Central memory CD4-positive, alpha-beta T cell (primary cell): ENCODE results near the gene PABPN1.

ENCODE experiments used
- DNase-seq: peaks from one replicate; pipeline ENCODE4 v3.0.0; 2022

Gene PABPN1

DNA sequence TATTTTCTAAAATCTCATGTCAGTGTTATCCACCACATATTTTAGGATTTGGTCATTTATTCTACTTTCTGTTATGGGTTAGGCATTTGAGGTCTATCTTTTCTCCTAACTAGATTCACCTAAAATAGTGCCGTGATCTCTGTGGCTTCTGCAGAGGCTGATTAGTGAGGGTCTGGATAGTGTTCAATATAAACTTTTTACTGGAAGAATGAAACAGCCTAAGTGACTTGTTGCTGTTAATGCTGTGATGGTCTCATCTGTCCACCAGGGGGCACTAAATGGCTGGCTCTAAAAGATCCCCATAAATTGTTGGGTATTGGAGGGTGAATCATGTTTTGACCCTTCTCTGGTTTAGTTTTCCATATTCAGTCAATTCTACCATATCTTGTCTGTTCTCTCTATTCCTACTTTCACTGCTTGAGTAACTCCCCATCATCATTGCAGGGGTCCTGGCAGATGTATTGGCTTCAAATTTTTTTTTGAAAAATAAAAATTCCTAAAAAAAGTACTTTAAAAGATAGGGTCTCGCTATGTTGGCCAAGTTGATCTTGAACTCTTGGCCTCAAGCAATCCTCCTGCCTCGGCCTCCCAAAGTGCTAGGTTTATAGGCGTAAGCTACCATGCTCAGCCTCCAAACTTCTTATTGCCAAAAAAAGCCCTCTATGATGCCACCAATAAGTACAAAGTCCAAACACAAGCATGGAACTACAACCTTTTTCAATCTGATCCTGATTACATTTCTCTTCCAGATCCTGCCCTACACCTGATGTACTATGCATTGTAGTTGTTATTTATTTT, 6.9 kb downstream of the PABPN1 start:
- peak; percentile 50 for DNase-seq

GRCh38 chr14:23335623-23336022, 14.4 kb downstream of the PABPN1 start:
- no peak for DNase-seq

DNA sequence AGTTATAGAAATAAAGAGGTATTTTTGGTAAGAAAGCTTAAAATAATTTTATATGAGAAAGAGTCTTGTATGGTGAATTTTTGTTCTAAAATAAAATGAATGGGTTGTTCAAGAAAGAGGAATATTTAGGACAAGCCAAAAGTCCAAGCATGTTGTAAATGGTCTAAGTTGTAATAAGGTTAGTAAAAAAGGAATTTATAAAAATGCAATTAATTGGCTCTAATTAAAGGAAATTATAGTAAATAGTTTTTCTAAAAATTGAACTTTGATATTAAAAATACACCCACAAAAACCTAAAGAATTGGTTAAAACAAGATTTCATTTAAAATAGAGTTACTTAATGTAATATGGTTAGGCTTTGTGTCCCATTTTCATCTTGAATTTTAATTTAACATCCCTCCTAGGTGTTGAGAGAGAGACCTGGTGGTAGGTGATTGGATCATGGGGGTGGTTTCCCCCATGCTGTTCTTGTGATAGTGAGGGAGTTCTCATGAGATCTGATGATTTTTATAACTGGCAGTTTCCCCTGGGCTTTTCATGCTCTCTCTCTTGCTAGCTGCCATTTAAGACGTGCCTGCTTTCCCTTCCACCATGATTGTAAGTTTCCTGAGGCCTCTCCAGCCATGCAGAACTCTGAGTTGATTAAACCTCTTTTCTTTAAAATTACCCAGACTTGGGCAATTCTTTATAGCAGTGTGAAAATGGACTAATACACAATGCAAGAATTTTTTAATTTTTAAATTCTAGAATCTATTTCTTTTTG, 18.4 kb downstream of the PABPN1 start:
- DNase-seq = no peak

DNA sequence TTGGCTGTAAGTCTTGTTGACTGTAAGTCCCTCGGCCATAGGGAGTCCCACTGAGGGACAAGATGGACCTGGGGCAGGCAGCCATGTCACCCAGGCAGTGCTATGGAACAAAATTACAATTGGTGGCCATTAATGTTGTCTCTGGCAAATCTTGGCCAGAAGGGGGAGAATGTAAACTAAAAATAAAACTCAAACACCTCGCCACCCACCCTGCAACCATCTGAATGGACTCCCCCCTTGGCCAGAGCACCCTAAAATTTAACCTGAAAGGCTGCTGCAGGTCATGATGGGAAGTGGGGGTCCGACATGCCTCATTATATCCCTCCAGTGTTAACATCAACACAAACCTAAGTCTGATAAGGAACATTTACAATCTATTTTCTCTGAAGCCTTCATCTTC, 23.2 kb downstream of the PABPN1 start:
- no peak for DNase-seq

DNA sequence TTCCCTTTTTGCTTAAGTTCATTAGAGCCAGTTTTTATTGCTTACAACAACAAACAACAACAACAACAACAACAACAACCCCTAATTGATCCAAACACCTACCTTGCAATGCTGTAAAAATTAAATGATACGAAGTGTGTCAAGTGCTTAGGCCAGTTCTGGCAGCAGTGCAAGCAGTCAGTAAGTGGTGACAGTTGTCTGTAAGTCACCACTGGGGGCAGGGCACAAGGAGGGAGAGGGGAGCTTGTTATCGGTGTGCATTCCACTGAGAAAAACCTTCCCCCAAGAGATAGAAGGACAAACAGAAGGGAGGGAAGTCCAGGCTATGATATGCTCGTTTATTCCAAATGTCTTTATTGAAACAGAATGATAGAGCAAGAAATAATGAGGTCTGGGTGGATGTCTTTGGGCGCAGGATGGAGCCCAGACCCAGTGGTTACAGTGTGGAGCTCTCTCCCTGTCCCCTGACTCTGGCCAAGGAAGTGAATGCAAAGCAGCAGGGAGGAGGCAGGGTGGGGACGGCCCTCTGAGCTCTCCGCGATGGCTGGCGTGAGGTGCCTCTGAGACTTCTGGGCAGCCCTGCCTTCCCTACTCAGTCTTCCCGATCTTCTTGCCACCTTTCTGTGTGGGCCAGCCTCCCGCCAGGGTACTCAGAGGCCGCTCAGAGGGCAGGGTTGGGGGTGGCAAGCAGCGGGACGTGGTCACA, 24.9 kb downstream of the PABPN1 start:
- DNase-seq = no peak

DNA sequence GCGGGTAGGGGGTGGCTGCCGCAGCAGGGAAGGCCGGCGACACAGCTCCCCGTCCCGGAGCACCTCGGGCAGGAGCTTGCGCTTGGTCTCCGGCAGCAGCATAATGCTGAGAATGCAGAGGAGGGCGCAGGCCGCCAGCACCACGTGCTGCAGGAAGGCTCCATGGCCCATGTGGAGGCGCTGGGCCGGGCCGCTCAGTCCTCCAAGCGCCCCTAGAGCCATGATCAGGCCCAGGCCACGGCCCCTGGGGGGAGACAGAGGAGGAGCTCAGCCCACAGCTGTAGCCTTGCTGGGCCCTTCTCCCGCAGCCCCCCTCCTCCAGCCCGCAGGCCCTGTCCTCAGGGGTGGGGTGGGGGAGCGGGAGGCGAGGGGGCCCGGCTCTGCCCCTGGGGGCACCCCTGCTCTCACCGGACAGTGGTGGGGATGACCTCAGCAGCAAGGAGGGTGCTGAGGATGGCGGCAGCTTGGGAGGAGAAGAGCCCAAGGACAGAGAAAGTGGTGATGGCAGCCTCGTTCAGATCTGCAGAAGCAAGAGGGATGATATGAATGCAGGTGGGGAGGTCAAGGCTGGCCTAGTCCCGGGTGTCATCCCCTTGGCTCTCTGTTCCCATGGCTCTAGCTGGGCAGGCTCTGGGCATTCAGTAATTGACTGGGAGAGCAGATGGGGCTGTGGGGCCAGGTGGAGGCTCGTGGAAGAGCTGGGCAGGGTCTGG, 25.6 kb downstream of the PABPN1 start:
- DNase-seq = no peak

GRCh38 chr14:23347406-23348296, 26.4 kb downstream of the PABPN1 start:
- no peak for DNase-seq

GRCh38 chr14:23348297-23348655, 27.0 kb downstream of the PABPN1 start:
- DNase-seq = no peak

DNA sequence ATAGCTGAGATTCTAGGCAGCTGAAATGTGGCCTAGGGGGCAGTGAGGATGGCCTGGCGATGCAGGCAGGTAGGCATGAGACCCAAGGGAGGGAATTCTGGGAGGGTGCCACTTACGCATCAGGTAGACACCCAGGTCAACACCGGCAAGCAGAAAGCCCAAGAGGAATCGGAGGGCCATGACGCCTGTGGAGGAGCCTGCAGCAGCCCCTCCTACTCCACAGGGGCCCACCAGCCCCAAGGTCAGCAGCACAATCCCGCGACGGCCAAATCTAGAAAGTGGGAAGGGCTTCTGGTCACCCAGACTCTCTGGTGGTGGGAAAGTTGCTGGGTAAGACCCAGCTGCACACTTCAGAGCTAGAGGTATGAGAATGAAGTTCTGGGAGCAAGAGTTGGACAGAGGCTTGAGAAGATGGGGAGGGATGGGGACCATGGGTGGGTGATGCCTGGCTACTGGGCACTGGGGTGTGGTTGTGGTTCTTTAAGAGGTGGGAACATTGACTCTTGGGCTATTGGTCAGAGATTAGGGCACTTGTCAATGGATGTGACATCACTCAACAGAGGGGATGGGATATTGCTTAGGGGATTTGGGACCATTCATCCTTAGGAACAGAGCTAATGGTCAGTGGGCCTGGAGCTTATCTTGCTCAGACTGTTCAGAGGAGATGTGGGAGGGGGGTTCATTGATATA, 28.0 kb downstream of the PABPN1 start:
- DNase-seq = no peak

DNA sequence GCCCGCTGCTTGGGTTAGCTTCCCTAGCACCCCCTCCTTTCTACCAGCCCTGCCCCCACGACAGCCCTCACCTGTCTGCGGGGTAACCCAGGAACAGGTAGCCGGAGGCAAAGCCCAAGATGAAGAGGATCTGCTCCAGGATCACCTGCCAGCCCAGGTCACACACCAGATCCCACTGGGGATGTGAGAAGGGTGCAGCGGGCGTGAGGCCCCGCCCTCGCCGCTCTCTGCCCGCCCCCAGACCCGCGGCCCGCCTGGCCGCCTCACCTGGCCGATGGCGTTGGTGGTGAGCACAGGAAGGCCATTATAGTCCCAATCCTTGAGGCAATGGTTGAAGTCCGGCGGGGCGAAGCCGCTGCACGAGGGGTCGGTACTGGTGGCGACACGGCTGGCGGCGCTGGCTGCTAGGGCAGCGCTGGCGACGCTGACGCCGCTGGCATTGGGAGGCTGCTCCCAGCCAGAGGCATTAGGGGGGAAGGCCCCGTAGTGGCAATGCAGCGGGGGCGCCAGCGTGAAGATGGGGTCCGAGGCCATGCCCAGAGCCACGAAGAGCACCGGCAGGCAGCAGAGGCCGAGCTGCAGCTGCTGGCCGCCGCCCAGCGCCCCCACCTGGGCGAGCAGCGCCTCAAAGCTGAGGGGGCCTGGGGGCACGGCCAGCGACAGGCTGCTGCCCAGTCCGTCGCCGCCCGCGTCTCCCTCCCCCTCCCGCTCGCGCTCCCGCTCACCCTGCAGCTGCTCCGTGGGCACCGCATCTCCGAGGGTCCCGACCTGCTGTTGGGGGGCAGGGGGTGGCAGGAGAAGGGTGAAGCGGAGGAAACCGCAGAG, 30.6 kb downstream of the PABPN1 start:
- no peak for DNase-seq

DNA sequence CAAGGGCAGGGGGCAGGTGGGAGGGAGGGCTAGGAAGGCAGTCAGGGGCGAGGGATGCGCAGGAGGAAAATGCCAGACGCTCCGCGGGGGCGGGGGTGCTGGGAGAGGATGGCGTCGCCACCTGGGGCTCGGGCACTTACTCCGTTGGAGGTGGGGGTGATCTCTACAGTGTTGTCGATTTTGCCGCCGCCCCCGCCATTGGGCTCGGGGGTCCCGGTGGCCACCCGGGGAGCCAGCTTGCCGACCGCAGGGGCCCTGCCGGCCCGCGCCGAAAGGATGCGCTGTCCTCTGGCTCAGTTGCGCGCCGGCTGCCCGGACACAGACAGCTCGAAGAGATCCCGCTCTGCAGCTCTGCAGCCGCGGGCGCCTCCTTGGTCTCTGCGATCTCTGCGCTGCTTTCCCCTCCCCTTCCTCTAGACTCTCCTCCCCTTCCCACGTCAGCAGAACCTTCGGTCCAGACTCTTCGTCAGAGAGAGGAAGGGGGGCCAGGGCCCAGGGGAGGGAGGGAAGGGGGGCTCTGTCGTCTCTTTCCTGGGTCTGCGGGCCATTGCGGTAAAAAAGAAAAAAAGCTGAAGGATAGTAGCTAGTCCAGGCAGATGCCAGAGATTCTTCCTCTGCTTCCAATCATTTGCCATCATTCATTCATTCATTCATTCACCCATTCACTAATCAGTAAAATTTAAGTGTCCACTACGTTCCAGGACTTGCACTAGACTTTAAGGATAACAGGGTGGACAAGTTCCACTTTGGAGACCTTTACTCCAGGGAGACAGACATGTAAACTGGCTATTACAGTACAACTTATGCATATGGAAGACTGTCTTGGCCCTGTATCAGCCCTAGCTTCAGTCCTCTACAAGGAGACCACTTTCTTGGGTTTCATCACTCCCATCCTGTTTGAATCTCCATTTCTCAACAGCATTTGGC, 31.5 kb downstream of the PABPN1 start, which contains the start of gene SLC22A17:
SLC22A17 (minus strand) TSS at position 382 of the 927 bp plus-strand sequence.
- peak; percentile 59 for DNase-seq

DNA sequence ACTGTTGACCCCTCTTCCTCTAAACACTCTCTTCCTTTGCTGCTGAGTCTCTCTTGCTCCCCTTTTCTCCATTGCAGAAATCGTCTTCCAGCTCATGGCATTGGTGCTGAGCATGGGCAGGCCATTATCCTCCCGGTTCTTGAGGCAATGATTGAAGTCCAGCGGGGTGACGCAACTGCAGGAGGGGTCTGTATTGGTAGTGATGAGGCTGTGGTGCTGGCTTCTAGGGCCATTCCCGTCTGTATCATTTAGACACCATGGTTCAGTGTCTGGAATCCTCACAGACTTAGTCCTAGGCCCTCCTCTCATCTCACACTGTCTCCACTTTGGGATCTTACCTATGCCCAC, 32.1 kb downstream of the PABPN1 start:
- DNase-seq = no peak

- no peak for DNase-seq
These were observed 33.7 kb downstream of the PABPN1 start for GRCh38 chr14:23354990-23355389.

GRCh38 chr14:23355871-23356435, 34.7 kb downstream of the PABPN1 start:
- no peak for DNase-seq

DNA sequence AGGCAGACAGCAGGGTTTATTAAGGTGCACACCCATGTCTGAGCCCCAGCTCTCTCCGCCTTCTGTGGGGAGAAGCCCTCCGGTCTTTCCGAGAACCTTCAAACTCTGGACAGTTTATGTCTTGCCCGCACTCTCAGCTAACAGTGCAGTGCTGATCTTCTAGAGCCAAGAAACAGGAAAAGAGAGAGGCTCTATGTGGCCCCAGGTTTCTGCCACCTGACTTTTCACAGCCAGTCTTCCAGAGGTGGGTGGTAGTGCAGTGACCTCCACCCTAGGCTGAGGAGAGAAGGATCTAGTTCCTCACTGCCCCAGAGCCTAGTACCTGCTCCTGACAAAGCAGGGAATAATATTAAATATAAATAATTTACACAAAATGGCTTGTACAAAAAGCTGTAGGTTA, 35.4 kb downstream of the PABPN1 start:
- DNase-seq = no peak

GRCh38 chr14:23357261-23357660, 36.0 kb downstream of the PABPN1 start:
- DNase-seq = no peak

- no peak for DNase-seq
These were observed 36.8 kb downstream of the PABPN1 start for GRCh38 chr14:23358042-23358441.

GRCh38 chr14:23358553-23359166, 37.4 kb downstream of the PABPN1 start:
- DNase-seq = no peak
